Peyer's patch (tissue), 4 donors: ENCODE measurements around the gene PNMA8C.
"Not testable (repeated sequence)": the region's sequence is repeated elsewhere in the genome, so short reads cannot be mapped to it uniquely, and the experiment has no call there.

Source experiments
- CTCF ChIP-seq, 6 experiments: fragments of 450-650 bp in 4 of 6; fragments of 200-600 bp in 2 of 6; sonication (generic) in 1 of 6; IDR thresholded peaks; one replicate each; pipeline ENCODE4 v1.5.1; 2017 to 2019; ENCODE audit warnings: antibody characterized with exemption in 6 of 6, mild to moderate bottlenecking in 3 of 6, moderate library complexity in 1 of 6
- POLR2A ChIP-seq, 2 donors: fragments of 450-650 bp; IDR thresholded peaks; one replicate each; pipeline ENCODE4 v1.5.1; 2017; ENCODE audit warnings: antibody characterized with exemption in 2 of 2, mild to moderate bottlenecking in 2 of 2, moderate library complexity in 2 of 2

- not testable (repeated sequence) for TF ChIP-seq POLR2A, CTCF (IDR thresholded peaks at IDR 0.05)
Observed at GRCh38 chr19:46397801-46398479, 30.8 kb downstream of the PNMA8C start.
